Mesothelial cell of epicardium (in vitro differentiated cells): ENCODE measurements around the gene PTPRN2. TPM values are rescaled to one million over a fixed set of nuclear protein-coding genes. Genes with fewer than 3 reads are reported as not detected.
"Not testable (repeated sequence)": the region's sequence is repeated elsewhere in the genome, so short reads cannot be mapped to it uniquely, and the experiment has no call there.

Experiments
- DNase-seq, 2 experiments: peaks; one replicate each; pipeline ENCODE4 v3.0.0; 2021; ENCODE audit warnings: low spot score in 2 of 2; ENCODE audit not compliant: unreplicated experiment in 2 of 2
- H3K27ac Mint-ChIP-seq: 2 replicates; pipeline ENCODE4 v1.8.0; 2021; ENCODE audit warnings: mixed read lengths
- H3K27me3 Mint-ChIP-seq: 2 replicates; pipeline ENCODE4 v1.8.0; 2021; ENCODE audit warnings: low read depth, mixed read lengths
- H3K36me3 Mint-ChIP-seq: 2 replicates; pipeline ENCODE4 v1.8.0; 2021; ENCODE audit warnings: mixed read lengths
- H3K4me1 Mint-ChIP-seq: 2 replicates; pipeline ENCODE4 v1.8.0; 2021; ENCODE audit warnings: mixed read lengths
- H3K4me3 Mint-ChIP-seq: 2 replicates; pipeline ENCODE4 v1.8.0; 2021; ENCODE audit warnings: mild to moderate bottlenecking, moderate library complexity, mixed read lengths
- H3K9me3 Mint-ChIP-seq: 2 replicates; pipeline ENCODE4 v1.8.0; 2021; ENCODE audit warnings: mixed read lengths
- CTCF ChIP-seq: fragments of 200-600 bp; sonication (generic); IDR thresholded peaks from one replicate; pipeline ENCODE4 v1.5.0; 2021; ENCODE audit warnings: antibody characterized with exemption; ENCODE audit not compliant: unreplicated experiment
- total RNA-seq: library from RNA; stranded (reverse); gene quantifications from 3 replicates; pipeline ENCODE4 v1.2.1, GENCODE V29; 2021

Gene PTPRN2
- total RNA-seq, 1 donor from 2014 or later: 2.2 TPM

GRCh38 chr7:158383665-158384064, 204.0 kb downstream of the PTPRN2 start:
- no peak overlapping the region for H3K27ac Mint-ChIP-seq
- H3K27me3 Mint-ChIP-seq: peaks cover 29% of the 10 kb centered on the region
- H3K4me1 Mint-ChIP-seq: no peaks in the 10 kb centered on the region
- peaks cover 26% of the 10 kb centered on the region for H3K9me3 Mint-ChIP-seq
- no peak for DNase-seq
- no peak for TF ChIP-seq CTCF
- no peak overlapping the region for H3K4me3 Mint-ChIP-seq
- no peaks in the 10 kb centered on the region for H3K36me3 Mint-ChIP-seq

GRCh38 chr7:158382363-158383254, 205.0 kb downstream of the PTPRN2 start:
- Mint-ChIP-seq H3K9me3 (peaks cover 26% of the 10 kb centered on the region), H3K4me1 (no peaks in the 10 kb centered on the region), H3K4me3 (no peak overlapping the region), H3K36me3 (no peaks in the 10 kb centered on the region), H3K27ac (no peak overlapping the region), H3K27me3 (peaks cover 22% of the 10 kb centered on the region)
- no peak for TF ChIP-seq CTCF
- DNase-seq: no peak

GRCh38 chr7:158381956-158382355, 205.7 kb downstream of the PTPRN2 start:
- Mint-ChIP-seq H3K4me3 (no peak overlapping the region), H3K36me3 (no peaks in the 10 kb centered on the region), H3K4me1 (no peaks in the 10 kb centered on the region), H3K9me3 (peaks cover 26% of the 10 kb centered on the region), H3K27me3 (peaks cover 18% of the 10 kb centered on the region), H3K27ac (no peak overlapping the region)
- no peak for TF ChIP-seq CTCF
- no peak for DNase-seq

GRCh38 chr7:158378978-158379377, 208.6 kb downstream of the PTPRN2 start:
- Mint-ChIP-seq H3K9me3 (peaks cover 26% of the 10 kb centered on the region), H3K27me3 (peaks cover 5% of the 10 kb centered on the region), H3K4me3 (no peak overlapping the region), H3K36me3 (no peaks in the 10 kb centered on the region), H3K27ac (no peak overlapping the region), H3K4me1 (no peaks in the 10 kb centered on the region)
- no peak for TF ChIP-seq CTCF
- DNase-seq: no peak

GRCh38 chr7:158377800-158378623, 209.6 kb downstream of the PTPRN2 start:
- H3K4me1 Mint-ChIP-seq: no peaks in the 10 kb centered on the region
- no peak overlapping the region for H3K4me3 Mint-ChIP-seq
- no peaks in the 10 kb centered on the region for H3K36me3 Mint-ChIP-seq
- H3K27ac Mint-ChIP-seq: no peak overlapping the region
- TF ChIP-seq CTCF: no peak
- H3K27me3 Mint-ChIP-seq: peaks cover 3% of the 10 kb centered on the region
- DNase-seq: no peak
- peaks cover 26% of the 10 kb centered on the region for H3K9me3 Mint-ChIP-seq

- H3K27me3 Mint-ChIP-seq, H3K4me3 Mint-ChIP-seq: not testable (repeated sequence)
Measured at GRCh38 chr7:158376839-158377186, 210.8 kb downstream of the PTPRN2 start.

GRCh38 chr7:158376146-158376838, 211.3 kb downstream of the PTPRN2 start:
- not testable (repeated sequence) for H3K27me3 Mint-ChIP-seq, DNase-seq, H3K4me3 Mint-ChIP-seq, H3K36me3 Mint-ChIP-seq, H3K4me1 Mint-ChIP-seq, H3K27ac Mint-ChIP-seq
- peaks cover 20% of the 10 kb centered on the region for H3K9me3 Mint-ChIP-seq

More at GRCh38 chr7:158376839-158377186, 210.8 kb downstream of the PTPRN2 start:
- not testable (repeated sequence) for H3K36me3 Mint-ChIP-seq, H3K27ac Mint-ChIP-seq, DNase-seq, H3K4me1 Mint-ChIP-seq
- peaks cover 25% of the 10 kb centered on the region for H3K9me3 Mint-ChIP-seq
